Measurements from ENCODE around the gene PFKL. TPM values are rescaled to one million over a fixed set of nuclear protein-coding genes. Genes with fewer than 3 reads are reported as not detected.

Gene PFKL
- total RNA-seq, 2 donors from 2014 or later: 134 to 139 TPM

GRCh38 chr21:44319407-44320065 is 19.7 kb downstream of the PFKL start:
- no peak for ATAC-seq
- no peak overlapping the region for H3K4me3 Mint-ChIP-seq
- H3K27me3 Mint-ChIP-seq: no peaks in the 10 kb centered on the region
- no peak overlapping the region for H3K27ac Mint-ChIP-seq
- H3K36me3 Mint-ChIP-seq: no peaks in the 10 kb centered on the region
- no peak for DNase-seq (ENCODE audit: low spot score)
- H3K4me1 Mint-ChIP-seq (ENCODE audit: low read depth in 2 of 2): peaks cover 0 to 3% of the 10 kb centered on the region in 2 donors
- H3K9me3 Mint-ChIP-seq: no peaks in the 10 kb centered on the region

GRCh38 chr21:44320847-44321246 is 21.0 kb downstream of the PFKL start:
- H3K36me3 Mint-ChIP-seq: no peaks in the 10 kb centered on the region
- no peak for ATAC-seq
- no peaks in the 10 kb centered on the region for H3K27me3 Mint-ChIP-seq
- H3K9me3 Mint-ChIP-seq: no peaks in the 10 kb centered on the region
- no peak overlapping the region for H3K4me3 Mint-ChIP-seq
- no peak overlapping the region for H3K27ac Mint-ChIP-seq
- no peak for DNase-seq (ENCODE audit: low spot score)
- peaks cover 0 to 3% of the 10 kb centered on the region in 2 donors for H3K4me1 Mint-ChIP-seq (ENCODE audit: low read depth in 2 of 2)

DNA sequence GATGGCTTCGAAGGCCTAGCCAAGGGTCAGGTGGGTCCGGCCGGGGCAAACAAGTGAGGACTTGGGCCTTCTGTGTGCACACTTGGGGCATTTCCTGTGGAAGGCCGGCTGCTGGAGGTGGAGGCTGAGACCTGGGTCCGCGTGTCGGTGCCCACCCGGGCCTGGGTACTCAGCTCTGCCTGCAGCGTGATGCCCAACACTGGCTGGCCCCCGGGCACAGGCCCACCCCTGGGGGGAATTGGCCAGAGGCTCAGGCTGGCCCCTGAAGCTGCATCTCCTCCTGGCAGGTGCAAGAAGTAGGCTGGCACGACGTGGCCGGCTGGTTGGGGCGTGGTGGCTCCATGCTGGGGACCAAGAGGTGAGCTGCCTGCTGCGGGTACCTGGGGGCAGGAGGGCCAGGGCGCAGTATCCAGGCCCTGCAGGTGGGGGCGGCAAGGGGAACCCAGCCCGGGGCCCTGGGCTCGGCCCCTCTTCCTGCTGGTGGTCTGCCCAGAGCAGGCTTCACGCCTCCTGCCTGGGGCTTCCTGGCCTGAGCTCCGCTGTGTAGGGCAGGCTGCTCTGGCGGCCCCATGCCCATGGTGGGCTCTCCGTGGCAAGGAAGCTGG is 22.1 kb downstream of the PFKL start:
- Mint-ChIP-seq H3K4me3 (no peak overlapping the region), H3K4me1 (ENCODE audit: low read depth in 2 of 2) (no peaks in the 10 kb centered on the region), H3K36me3 (no peaks in the 10 kb centered on the region), H3K27ac (no peak overlapping the region), H3K27me3 (no peaks in the 10 kb centered on the region), H3K9me3 (no peaks in the 10 kb centered on the region)
- ATAC-seq (no peak), DNase-seq (ENCODE audit: low spot score) (no peak)

- Mint-ChIP-seq H3K9me3 (no peaks in the 10 kb centered on the region), H3K36me3 (no peaks in the 10 kb centered on the region), H3K27me3 (no peaks in the 10 kb centered on the region), H3K4me1 (ENCODE audit: low read depth in 2 of 2) (no peaks in the 10 kb centered on the region), H3K4me3 (no peak overlapping the region), H3K27ac (no peak overlapping the region)
- ATAC-seq (no peak), DNase-seq (ENCODE audit: low spot score) (no peak)
These were observed 22.9 kb downstream of the PFKL start for GRCh38 chr21:44322621-44323325.

- Mint-ChIP-seq H3K36me3 (no peaks in the 10 kb centered on the region), H3K4me3 (no peak overlapping the region), H3K27ac (no peak overlapping the region), H3K27me3 (no peaks in the 10 kb centered on the region), H3K9me3 (no peaks in the 10 kb centered on the region), H3K4me1 (ENCODE audit: low read depth in 2 of 2) (no peaks in the 10 kb centered on the region)
- ATAC-seq: no peak
- no peak for DNase-seq (ENCODE audit: low spot score)
These were observed 23.7 kb downstream of the PFKL start for GRCh38 chr21:44323591-44323990.

GRCh38 chr21:44324106-44324853 is 24.4 kb downstream of the PFKL start:
- Mint-ChIP-seq H3K27ac (no peak overlapping the region), H3K4me3 (no peak overlapping the region), H3K9me3 (no peaks in the 10 kb centered on the region), H3K36me3 (no peaks in the 10 kb centered on the region), H3K4me1 (ENCODE audit: low read depth in 2 of 2) (no peaks in the 10 kb centered on the region), H3K27me3 (no peaks in the 10 kb centered on the region)
- no peak for ATAC-seq
- DNase-seq (ENCODE audit: low spot score): no peak

DNA sequence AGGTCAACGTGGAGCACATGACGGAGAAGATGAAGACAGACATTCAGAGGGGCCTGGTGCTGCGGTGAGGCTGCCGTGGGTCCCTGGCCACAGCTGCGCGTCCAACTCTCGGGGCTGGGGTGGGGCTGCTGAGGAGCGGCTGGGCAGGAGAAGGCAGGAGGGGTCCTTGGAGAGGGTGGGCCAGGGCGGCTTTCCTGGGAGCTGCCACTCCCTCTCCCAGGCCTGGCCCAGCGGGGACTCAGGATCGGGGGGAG is 24.9 kb downstream of the PFKL start:
- H3K27me3 Mint-ChIP-seq: no peaks in the 10 kb centered on the region

DNA sequence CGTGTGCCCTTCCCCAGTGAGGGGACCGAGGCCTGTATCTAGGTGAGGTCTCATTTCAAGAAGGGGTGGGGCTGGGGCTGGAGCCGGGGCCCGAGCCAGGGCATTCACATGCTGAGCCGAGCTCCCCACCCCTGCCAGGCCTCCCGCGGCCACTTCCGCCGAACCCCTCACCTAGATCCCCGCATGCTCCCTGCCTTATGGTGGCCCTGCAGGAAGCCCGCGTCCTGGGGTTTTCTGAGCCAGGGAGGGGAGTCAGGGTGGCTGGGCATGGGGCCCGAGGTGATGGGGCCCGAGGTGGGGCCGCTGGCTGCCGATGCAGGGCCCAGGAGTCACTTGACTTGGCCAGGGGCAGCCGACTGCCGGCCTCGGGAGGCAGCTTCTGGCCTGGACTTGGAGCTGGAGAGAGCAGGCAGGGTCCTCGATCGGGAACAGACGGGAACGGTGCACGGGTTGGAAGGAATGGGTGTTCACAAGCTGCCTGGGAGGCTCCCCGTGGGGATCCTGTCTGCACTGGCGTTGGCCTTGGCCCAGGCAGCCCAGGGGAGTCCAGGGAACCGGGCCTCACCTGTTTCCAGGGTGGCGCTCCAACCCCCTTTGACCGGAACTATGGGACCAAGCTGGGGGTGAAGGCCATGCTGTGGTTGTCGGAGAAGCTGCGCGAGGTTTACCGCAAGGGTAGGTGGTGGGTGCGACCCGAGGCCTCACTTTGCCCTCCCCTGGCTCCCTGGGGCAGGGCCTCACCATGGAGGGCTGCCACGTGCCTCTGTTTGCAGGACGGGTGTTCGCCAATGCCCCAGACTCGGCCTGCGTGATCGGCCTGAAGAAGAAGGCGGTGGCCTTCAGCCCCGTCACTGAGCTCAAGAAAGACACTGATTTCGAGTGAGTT is 25.8 kb downstream of the PFKL start:
- Mint-ChIP-seq H3K9me3 (no peaks in the 10 kb centered on the region), H3K27me3 (no peaks in the 10 kb centered on the region), H3K36me3 (no peaks in the 10 kb centered on the region), H3K27ac (no peak overlapping the region), H3K4me1 (ENCODE audit: low read depth in 2 of 2) (no peaks in the 10 kb centered on the region), H3K4me3 (no peak overlapping the region)
- DNase-seq (ENCODE audit: low spot score): no peak
- ATAC-seq: no peak

More for the DNA sequence above, 24.9 kb downstream of the PFKL start:
- H3K4me3 Mint-ChIP-seq: no peak overlapping the region
- no peaks in the 10 kb centered on the region for H3K4me1 Mint-ChIP-seq (ENCODE audit: low read depth in 2 of 2)
- no peak for DNase-seq (ENCODE audit: low spot score)
- no peaks in the 10 kb centered on the region for H3K9me3 Mint-ChIP-seq
- H3K36me3 Mint-ChIP-seq: no peaks in the 10 kb centered on the region
- no peak for ATAC-seq
- no peak overlapping the region for H3K27ac Mint-ChIP-seq

DNA sequence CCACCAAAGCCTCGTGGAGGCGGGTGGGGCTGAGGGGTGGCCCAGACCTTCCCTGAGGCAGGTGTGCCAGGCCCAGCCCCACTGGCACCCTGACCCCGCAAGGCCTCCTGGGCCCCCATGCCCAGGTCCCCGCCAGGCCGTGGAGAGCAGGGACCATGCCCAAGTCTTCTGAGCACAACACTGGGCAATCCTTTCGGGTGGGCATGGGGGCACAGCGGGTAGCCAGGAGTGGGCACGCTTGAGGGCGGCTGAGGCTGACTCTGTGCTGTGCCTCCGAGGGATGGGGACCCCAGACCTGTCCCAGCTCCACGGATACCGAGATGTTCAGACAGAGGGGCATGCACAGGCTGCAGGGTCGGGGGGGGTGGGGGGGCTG is 26.4 kb downstream of the PFKL start:
- ATAC-seq (no peak), DNase-seq (ENCODE audit: low spot score) (no peak)
- H3K4me1 Mint-ChIP-seq (ENCODE audit: low read depth in 2 of 2): no peaks in the 10 kb centered on the region
- H3K27ac Mint-ChIP-seq: no peak overlapping the region
- no peaks in the 10 kb centered on the region for H3K36me3 Mint-ChIP-seq
- H3K4me3 Mint-ChIP-seq: no peak overlapping the region
- H3K27me3 Mint-ChIP-seq: no peaks in the 10 kb centered on the region
- no peaks in the 10 kb centered on the region for H3K9me3 Mint-ChIP-seq

GRCh38 chr21:44326716-44327602 is 27.1 kb downstream of the PFKL start:
- Mint-ChIP-seq H3K9me3 (no peaks in the 10 kb centered on the region), H3K27ac (no peak overlapping the region), H3K4me3 (no peak overlapping the region), H3K27me3 (no peaks in the 10 kb centered on the region), H3K4me1 (ENCODE audit: low read depth in 2 of 2) (no peaks in the 10 kb centered on the region), H3K36me3 (no peaks in the 10 kb centered on the region)
- DNase-seq (ENCODE audit: low spot score) (no peak), ATAC-seq (no peak)

DNA sequence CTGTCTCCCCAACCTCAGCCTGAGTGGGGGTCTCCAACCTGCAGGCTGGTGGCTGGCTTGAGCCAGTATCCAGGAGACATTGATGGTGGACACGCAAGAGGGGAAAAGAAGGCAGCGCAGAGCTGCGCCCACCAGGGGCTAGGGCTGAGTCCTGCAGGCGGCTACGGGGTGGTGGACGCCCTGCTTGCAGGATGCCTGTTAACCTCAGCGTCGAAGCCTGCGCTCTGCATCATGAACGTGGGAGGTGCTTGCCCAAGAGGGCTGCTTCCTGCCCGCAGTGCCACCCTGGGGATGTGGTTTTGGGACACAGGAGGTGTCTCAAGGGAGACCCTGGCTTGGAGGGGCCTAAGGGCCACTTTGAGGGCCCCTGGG is 27.7 kb downstream of the PFKL start:
- H3K36me3 Mint-ChIP-seq: no peaks in the 10 kb centered on the region
- no peaks in the 10 kb centered on the region for H3K4me1 Mint-ChIP-seq (ENCODE audit: low read depth in 2 of 2)
- ATAC-seq: no peak
- H3K27me3 Mint-ChIP-seq: no peaks in the 10 kb centered on the region
- no peak overlapping the region for H3K27ac Mint-ChIP-seq
- DNase-seq (ENCODE audit: low spot score): no peak
- H3K9me3 Mint-ChIP-seq: no peaks in the 10 kb centered on the region
- no peak overlapping the region for H3K4me3 Mint-ChIP-seq

DNA sequence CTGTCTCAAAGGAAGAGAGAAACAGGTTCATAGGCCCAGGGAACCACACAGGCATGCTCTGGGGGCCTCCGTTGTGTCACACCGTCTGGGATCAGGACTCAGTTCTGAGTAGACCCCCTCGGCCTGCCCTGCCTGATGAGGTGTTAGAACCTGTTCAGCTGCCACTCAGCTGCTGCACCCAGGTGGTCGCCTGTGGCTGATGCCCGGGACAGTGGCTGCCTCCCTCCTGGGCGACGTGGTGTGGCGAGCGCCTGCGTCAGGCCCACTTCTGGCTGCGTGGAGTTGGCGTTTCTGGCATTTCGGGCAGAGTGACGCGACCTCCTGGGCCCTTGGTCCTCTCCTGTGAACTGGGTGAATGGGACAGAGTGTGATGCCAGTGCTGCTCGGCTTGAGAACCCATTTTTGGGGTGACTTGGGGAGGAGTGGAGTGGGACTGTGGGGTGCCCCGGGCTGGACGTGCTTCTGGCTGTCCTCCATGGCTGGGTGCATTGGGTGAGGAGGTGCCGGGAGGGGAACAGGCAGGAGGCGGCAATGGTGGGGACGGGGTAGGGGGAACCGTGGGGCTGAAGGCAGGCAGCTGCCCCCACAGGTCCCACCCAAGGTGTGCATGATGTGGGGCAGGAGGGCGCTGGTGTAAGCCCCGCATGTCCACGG is 28.5 kb downstream of the PFKL start:
- H3K36me3 Mint-ChIP-seq: no peaks in the 10 kb centered on the region
- H3K27ac Mint-ChIP-seq: no peak overlapping the region
- no peak for ATAC-seq
- H3K4me3 Mint-ChIP-seq: no peak overlapping the region
- no peaks in the 10 kb centered on the region for H3K4me1 Mint-ChIP-seq (ENCODE audit: low read depth in 2 of 2)
- no peak for DNase-seq (ENCODE audit: low spot score)
- H3K9me3 Mint-ChIP-seq: no peaks in the 10 kb centered on the region
- H3K27me3 Mint-ChIP-seq: no peaks in the 10 kb centered on the region
